WI38 (cell line): ENCODE data around the gene PRR35.

Source experiments
- H3K4me3 ChIP-seq: 2 replicates; pipeline ENCODE4 v1.5.1; 2011; ENCODE audit warnings: low read depth, mild to moderate bottlenecking, control low read depth, low read length
- TF ChIP-seq, protein P1 (sequence below): IDR thresholded peaks from 2 replicates; pipeline ENCODE4 v1.5.1; 2012; ENCODE audit warnings: low read depth, mild to moderate bottlenecking, control low read depth, low read length

Gene PRR35

DNA sequence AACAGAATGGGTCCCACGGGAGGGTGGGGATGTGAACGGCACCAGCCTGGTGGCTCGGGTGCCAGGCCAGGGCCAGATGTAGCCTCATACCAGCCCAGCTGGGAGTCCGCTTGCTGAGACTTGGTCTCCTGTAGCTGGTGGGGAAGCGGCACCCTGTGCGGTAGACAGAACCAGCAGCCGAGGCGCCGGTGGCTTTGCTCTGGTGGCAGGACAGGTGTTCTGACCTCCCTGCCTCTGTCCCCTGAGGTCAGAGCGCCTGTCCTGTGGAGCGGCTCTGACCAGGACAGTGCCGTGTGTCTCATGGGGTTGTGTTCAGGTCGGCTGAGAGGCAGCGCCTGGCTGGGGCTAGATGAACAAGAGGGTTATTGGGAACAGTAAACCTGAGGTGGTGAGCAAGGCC lies 49.8 kb downstream of the PRR35 start:
- TF ChIP-seq, protein P1, sequence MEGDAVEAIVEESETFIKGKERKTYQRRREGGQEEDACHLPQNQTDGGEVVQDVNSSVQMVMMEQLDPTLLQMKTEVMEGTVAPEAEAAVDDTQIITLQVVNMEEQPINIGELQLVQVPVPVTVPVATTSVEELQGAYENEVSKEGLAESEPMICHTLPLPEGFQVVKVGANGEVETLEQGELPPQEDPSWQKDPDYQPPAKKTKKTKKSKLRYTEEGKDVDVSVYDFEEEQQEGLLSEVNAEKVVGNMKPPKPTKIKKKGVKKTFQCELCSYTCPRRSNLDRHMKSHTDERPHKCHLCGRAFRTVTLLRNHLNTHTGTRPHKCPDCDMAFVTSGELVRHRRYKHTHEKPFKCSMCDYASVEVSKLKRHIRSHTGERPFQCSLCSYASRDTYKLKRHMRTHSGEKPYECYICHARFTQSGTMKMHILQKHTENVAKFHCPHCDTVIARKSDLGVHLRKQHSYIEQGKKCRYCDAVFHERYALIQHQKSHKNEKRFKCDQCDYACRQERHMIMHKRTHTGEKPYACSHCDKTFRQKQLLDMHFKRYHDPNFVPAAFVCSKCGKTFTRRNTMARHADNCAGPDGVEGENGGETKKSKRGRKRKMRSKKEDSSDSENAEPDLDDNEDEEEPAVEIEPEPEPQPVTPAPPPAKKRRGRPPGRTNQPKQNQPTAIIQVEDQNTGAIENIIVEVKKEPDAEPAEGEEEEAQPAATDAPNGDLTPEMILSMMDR = no peak

DNA sequence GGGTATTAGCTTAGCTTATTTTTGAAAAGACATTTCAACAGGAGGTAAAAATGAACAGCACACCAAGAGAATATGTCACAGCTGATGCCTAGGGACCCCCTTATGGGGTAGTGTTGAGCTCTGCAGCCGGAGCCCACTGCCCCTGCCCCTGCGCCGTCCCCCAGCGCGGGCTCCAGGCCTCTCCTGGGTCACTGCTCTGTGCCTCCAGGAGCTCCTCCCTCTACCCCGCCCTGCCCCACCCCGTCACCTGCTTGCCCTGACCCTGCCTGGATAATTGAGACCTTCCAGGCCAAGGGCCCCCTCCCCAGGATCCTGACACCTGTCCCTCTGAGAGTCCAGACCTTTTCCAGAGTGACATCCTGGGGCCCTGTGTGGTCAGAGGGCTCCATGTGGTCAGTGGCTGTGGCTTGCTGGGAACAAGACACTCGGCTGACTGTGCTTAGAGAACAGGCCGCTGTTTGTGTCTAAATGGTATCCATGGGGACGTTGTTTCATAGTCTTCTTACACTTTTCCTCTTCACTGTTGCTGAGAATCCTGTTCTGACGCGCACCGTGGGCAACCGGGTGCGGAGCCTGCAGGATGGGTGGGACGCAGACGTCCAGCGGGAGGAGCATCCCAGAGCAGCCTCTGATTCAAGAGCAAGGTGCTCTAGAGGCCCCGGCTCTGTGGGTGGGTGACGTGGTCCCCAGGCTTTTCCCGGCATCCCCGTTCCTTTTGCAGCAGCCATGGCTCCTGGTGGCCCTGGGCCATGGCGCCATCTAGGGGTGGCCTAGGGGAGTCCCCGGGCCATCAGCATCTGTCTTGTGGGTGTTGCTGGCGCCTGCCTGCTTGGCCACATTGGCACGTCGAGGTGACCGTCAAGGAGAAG lies 50.6 kb downstream of the PRR35 start:
- H3K4me3 ChIP-seq = no peak overlapping the region
- TF ChIP-seq, protein P1 = peak; percentile 30; the same call in 1 of the 2 replicates

More for the DNA sequence above, 49.8 kb downstream of the PRR35 start:
- no peak overlapping the region for H3K4me3 ChIP-seq

DNA sequence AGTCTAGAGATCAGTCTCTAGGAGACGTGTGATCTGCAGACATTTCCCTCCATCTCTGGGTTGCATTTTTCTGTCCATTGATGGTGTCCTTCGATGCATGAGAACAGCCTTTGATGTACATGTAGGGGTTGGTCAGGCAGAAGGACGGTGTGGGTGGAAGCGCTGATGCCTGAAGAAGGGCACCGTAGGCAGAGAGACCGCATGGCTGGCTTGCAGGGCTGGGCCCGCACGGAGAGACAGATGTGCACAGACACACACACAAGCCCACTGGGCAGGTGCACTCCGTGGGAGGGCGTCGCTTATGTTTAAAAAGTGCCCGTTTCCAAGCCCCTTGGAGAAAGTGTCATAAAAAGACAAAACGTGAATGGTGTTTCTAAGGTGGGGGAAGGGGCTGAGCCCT lies 54.9 kb downstream of the PRR35 start:
- H3K4me3 ChIP-seq = no peak overlapping the region
- TF ChIP-seq, protein P1 = no peak
